Type B pancreatic cell (in vitro differentiated cells): ENCODE results near the gene PBX3. TPM values are rescaled to one million over a fixed set of nuclear protein-coding genes. Genes with fewer than 3 reads are reported as not detected.

Experiments
- DNase-seq: peaks from one replicate; pipeline ENCODE4 v3.0.0; 2021; ENCODE audit warnings: mixed read lengths; ENCODE audit not compliant: unreplicated experiment; ENCODE audit errors: extremely low spot score
- H3K27ac Mint-ChIP-seq: 2 replicates; pipeline ENCODE4 v1.8.0; 2021; ENCODE audit warnings: mild to moderate bottlenecking, mixed read lengths
- H3K27me3 Mint-ChIP-seq: 2 replicates; pipeline ENCODE4 v1.8.0; 2021; ENCODE audit warnings: mixed read lengths
- H3K36me3 Mint-ChIP-seq: 2 replicates; pipeline ENCODE4 v1.8.0; 2021; ENCODE audit warnings: mixed read lengths
- H3K4me1 Mint-ChIP-seq: one replicate; pipeline ENCODE4 v1.8.0; 2021; ENCODE audit warnings: mixed read lengths; ENCODE audit not compliant: unreplicated experiment
- H3K4me3 Mint-ChIP-seq: 2 replicates; pipeline ENCODE4 v1.8.0; 2021; ENCODE audit warnings: mild to moderate bottlenecking, mixed read lengths
- H3K9me3 Mint-ChIP-seq: 2 replicates; pipeline ENCODE4 v1.8.0; 2021; ENCODE audit warnings: mixed read lengths
- total RNA-seq: library from RNA; stranded (reverse); gene quantifications from 2 replicates; pipeline ENCODE4 v1.2.1, GENCODE V29; 2021; ENCODE audit warnings: low replicate concordance
- TF ChIP-seq, protein P1 (sequence below): fragments of 200-600 bp; sonication (generic); conservative IDR thresholded peaks from 2 replicates; pipeline ENCODE4 v1.5.0; 2021; ENCODE audit warnings: antibody characterized with exemption, mild to moderate bottlenecking

PBX3 gene
- total RNA-seq, 1 donor from 2014 or later, result 60.9 TPM

DNA sequence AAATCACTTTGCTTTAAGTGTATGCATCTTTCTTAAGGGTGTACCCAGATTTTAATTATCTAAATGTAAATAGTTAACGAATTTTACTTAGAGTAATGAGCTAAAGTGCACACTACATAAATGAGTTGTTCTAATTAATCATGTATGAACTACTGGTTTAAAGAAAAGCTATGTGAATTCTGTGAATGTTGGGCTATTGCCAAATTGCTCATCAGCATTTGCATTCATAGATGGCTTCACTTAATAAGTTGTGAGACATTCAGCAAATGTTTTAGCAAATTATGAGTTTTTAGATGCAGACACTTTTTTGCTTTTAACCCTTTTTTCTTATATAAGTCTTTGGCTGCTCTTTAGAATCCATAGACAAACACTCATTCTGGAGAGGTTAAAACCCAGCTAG, 175.7 kb downstream of the PBX3 start:
- Mint-ChIP-seq H3K9me3 (no peaks in the 10 kb centered on the region), H3K4me1 (no peaks in the 10 kb centered on the region), H3K36me3 (peaks cover 8% of the 10 kb centered on the region), H3K27me3 (no peaks in the 10 kb centered on the region), H3K4me3 (no peak overlapping the region), H3K27ac (no peak overlapping the region)
- TF ChIP-seq, protein P1, sequence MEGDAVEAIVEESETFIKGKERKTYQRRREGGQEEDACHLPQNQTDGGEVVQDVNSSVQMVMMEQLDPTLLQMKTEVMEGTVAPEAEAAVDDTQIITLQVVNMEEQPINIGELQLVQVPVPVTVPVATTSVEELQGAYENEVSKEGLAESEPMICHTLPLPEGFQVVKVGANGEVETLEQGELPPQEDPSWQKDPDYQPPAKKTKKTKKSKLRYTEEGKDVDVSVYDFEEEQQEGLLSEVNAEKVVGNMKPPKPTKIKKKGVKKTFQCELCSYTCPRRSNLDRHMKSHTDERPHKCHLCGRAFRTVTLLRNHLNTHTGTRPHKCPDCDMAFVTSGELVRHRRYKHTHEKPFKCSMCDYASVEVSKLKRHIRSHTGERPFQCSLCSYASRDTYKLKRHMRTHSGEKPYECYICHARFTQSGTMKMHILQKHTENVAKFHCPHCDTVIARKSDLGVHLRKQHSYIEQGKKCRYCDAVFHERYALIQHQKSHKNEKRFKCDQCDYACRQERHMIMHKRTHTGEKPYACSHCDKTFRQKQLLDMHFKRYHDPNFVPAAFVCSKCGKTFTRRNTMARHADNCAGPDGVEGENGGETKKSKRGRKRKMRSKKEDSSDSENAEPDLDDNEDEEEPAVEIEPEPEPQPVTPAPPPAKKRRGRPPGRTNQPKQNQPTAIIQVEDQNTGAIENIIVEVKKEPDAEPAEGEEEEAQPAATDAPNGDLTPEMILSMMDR, result no peak
- no peak for DNase-seq

- Mint-ChIP-seq H3K9me3 (no peaks in the 10 kb centered on the region), H3K27ac (no peak overlapping the region), H3K4me1 (no peaks in the 10 kb centered on the region), H3K27me3 (no peaks in the 10 kb centered on the region), H3K4me3 (no peak overlapping the region), H3K36me3 (peaks cover 12% of the 10 kb centered on the region)
- DNase-seq, result no peak
- TF ChIP-seq, protein P1, result no peak
Measured at GRCh38 chr9:125924351-125924750, 177.2 kb downstream of the PBX3 start.

DNA sequence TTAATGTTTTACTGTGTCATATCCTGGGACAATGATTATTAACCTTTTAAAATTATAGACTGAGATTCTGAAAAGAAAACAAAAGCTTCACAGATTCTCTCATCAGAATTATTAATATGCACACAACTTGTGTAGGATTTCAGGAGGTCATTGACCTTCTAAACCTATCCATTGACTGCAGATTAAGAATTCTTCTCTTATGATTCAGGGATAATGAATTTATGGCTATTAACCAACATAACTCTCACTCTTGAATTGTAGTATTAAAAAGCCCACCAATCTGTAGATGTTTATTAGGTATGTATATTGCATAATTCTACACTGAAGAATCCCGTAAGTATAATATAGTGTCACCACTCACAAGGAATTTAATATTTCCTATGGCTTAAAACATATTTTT, 179.8 kb downstream of the PBX3 start:
- Mint-ChIP-seq H3K36me3 (peaks cover 12% of the 10 kb centered on the region), H3K27me3 (no peaks in the 10 kb centered on the region), H3K4me3 (no peak overlapping the region), H3K27ac (no peak overlapping the region), H3K9me3 (no peaks in the 10 kb centered on the region), H3K4me1 (no peaks in the 10 kb centered on the region)
- DNase-seq, result no peak
- TF ChIP-seq, protein P1, result no peak

DNA sequence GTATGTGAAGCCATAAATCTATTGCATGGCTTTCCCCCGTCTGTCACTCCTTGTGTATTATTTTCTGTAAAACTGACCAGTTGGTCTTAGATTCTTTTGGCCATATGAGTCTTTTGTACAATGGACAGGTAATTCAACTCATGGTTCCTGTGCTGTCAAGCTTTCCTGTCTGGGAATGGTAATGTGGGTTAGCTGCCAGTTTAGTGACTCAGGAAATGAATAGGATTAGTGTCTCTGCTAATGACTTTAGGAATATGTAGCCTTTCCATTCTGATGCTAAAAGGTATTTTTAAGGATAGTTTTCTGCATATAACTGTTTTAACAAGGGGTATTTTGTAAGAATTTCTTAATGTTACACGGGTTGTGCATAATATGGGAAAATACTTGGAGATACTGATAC, 182.7 kb downstream of the PBX3 start:
- no peak overlapping the region for H3K27ac Mint-ChIP-seq
- TF ChIP-seq, protein P1, result no peak
- H3K36me3 Mint-ChIP-seq, result peaks cover 15% of the 10 kb centered on the region
- no peak overlapping the region for H3K4me3 Mint-ChIP-seq
- no peaks in the 10 kb centered on the region for H3K9me3 Mint-ChIP-seq
- no peaks in the 10 kb centered on the region for H3K4me1 Mint-ChIP-seq
- no peak for DNase-seq
- H3K27me3 Mint-ChIP-seq, result no peaks in the 10 kb centered on the region

- Mint-ChIP-seq H3K4me3 (no peak overlapping the region), H3K4me1 (no peaks in the 10 kb centered on the region), H3K27me3 (no peaks in the 10 kb centered on the region), H3K9me3 (no peaks in the 10 kb centered on the region), H3K36me3 (peaks cover 15% of the 10 kb centered on the region), H3K27ac (no peak overlapping the region)
- DNase-seq, result no peak
- TF ChIP-seq, protein P1, result no peak
Measured at GRCh38 chr9:125931211-125931610, 184.0 kb downstream of the PBX3 start.

DNA sequence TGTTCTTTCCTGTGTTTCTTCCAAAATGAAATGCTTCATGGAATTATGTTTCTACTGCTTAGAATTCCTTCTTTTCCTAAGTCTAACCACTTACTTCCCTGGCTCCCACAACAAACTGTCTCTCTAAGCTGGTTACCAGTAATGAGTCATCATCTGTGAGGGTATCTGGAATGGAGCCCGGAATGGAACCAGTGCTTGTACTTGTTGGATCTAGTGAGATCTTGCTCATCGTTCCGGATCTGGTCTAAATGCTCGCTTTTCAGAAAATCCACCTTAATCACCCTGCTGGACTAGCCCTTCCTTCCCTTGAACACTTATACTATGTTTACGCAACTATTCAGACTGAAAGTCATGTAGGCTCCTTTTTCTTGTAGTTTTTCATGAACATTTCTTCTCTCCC, 184.8 kb downstream of the PBX3 start:
- Mint-ChIP-seq H3K27me3 (no peaks in the 10 kb centered on the region), H3K36me3 (peaks cover 12% of the 10 kb centered on the region), H3K27ac (no peak overlapping the region), H3K4me1 (no peaks in the 10 kb centered on the region), H3K4me3 (no peak overlapping the region), H3K9me3 (no peaks in the 10 kb centered on the region)
- TF ChIP-seq, protein P1, result no peak
- no peak for DNase-seq
